Endodermal cell (in vitro differentiated cells): ENCODE data around the gene DSCAML1. TPM values are rescaled to one million over a fixed set of nuclear protein-coding genes. Genes with fewer than 3 reads are reported as not detected.

Experiments
- DNase-seq: peaks from one replicate; pipeline ENCODE4 v3.0.0-alpha.2; 2017
- H3K27ac ChIP-seq: 2 replicates; pipeline ENCODE4 v1.5.1; 2013; ENCODE audit warnings: mild to moderate bottlenecking, low read depth, low read length, moderate library complexity
- H3K27me3 ChIP-seq: 2 replicates; pipeline ENCODE4 v1.6.1; 2013; ENCODE audit warnings: mild to moderate bottlenecking, low read length, moderate library complexity; ENCODE audit not compliant: insufficient read depth, control insufficient read depth, poor library complexity, severe bottlenecking
- H3K36me3 ChIP-seq: 2 replicates; pipeline ENCODE4 v1.7.0; 2013; ENCODE audit warnings: mild to moderate bottlenecking, low read length, moderate library complexity; ENCODE audit not compliant: control insufficient read depth, insufficient read depth
- H3K4me1 ChIP-seq: one replicate; pipeline ENCODE4 v1.7.0; 2013; ENCODE audit warnings: low read length; ENCODE audit not compliant: control insufficient read depth, insufficient read depth
- H3K4me3 ChIP-seq: 2 replicates; pipeline ENCODE4 v1.5.1; 2013; ENCODE audit warnings: mild to moderate bottlenecking, low read length, moderate library complexity
- H3K9ac ChIP-seq: 2 replicates; pipeline ENCODE4 v1.6.1; 2013; ENCODE audit warnings: mild to moderate bottlenecking, low read length, moderate library complexity; ENCODE audit not compliant: poor library complexity, severe bottlenecking; ENCODE audit errors: extremely low read depth
- H3K9me3 ChIP-seq: 2 replicates; pipeline ENCODE4 v1.6.1; 2013; ENCODE audit warnings: mild to moderate bottlenecking, low read length, moderate library complexity; ENCODE audit not compliant: control insufficient read depth
- H3K27ac Mint-ChIP-seq: 2 replicates; pipeline ENCODE4 v1.8.0; 2020; ENCODE audit warnings: mixed read lengths
- H3K27me3 Mint-ChIP-seq: 2 replicates; pipeline ENCODE4 v1.8.0; 2021; ENCODE audit warnings: mild to moderate bottlenecking, mixed read lengths; ENCODE audit not compliant: insufficient read depth
- H3K36me3 Mint-ChIP-seq: 2 replicates; pipeline ENCODE4 v1.8.0; 2020; ENCODE audit warnings: low read depth, mixed read lengths
- H3K4me1 Mint-ChIP-seq: 2 replicates; pipeline ENCODE4 v1.8.0; 2020; ENCODE audit warnings: mixed read lengths
- H3K4me3 Mint-ChIP-seq: 2 replicates; pipeline ENCODE4 v1.8.0; 2020; ENCODE audit warnings: mild to moderate bottlenecking, moderate library complexity, mixed read lengths
- H3K9me3 Mint-ChIP-seq: 2 replicates; pipeline ENCODE4 v1.8.0; 2020; ENCODE audit warnings: mild to moderate bottlenecking, mixed read lengths
- CTCF ChIP-seq: fragments of 200-600 bp; sonication (generic); conservative IDR thresholded peaks from 2 replicates; pipeline ENCODE4 v1.5.0; 2021; ENCODE audit warnings: antibody characterized with exemption, mild to moderate bottlenecking
- WGBS, 2 experiments: methylation state at CpG; one replicate each; pipeline versions ENCODE4 v1.1.5 to v1.1.7; 2013; ENCODE audit warnings: missing lambda C conversion rate in 2 of 2, mixed read lengths in 1 of 2; ENCODE audit not compliant: insufficient coverage in 1 of 2, insufficient read length in 1 of 2; 5-methylcytosine and 5-hydroxymethylcytosine counted together
- total RNA-seq, 2 donors: library from RNA; stranded (reverse); fragmentation: NEBNext Ultra II Directional in 1 of 2; extraction: Animal tissue kit (Norgen Biotek cat#: 25700) in 1 of 2; gene quantifications; 2 replicates in 1 of 2; 3 replicates in 1 of 2; pipeline ENCODE4 v1.2.1, GENCODE V29; 2021

DSCAML1 gene
- total RNA-seq, 2 donors from 2014 or later: 5.6 to 10.9 TPM

DNA sequence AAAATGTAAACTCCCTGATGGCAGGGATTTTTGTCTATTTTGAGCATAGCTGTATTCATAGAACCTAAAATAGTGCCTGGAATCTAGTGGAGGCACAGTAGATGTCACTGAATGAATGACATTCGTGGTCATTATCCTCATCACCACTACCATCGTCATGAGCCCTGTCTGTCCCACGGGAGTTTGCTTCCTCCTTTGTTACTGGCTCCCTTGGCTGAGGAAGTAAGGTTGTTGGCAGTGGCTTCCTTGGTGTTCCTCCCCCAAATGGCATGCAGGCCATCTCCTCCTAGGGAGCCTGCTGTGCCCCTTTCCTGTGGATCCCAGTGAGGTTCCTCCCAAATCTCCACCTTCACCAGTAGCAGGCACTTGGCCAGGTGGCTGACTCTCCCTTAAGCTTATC, 286.4 kb downstream of the DSCAML1 start:
- Mint-ChIP-seq H3K4me1 (peaks cover 25% of the 10 kb centered on the region), H3K9me3 (no peaks in the 10 kb centered on the region), H3K4me3 (no peak overlapping the region), H3K27ac (no peak overlapping the region), H3K27me3 (peaks cover 13% of the 10 kb centered on the region), H3K36me3 (peaks cover 2% of the 10 kb centered on the region)
- Histone ChIP-seq H3K9me3 (no peaks in the 10 kb centered on the region), H3K27me3 (no peaks in the 10 kb centered on the region), H3K36me3 (no peaks in the 10 kb centered on the region), H3K4me1 (peaks cover 5% of the 10 kb centered on the region), H3K27ac (no peak overlapping the region), H3K9ac (no peak overlapping the region), H3K4me3 (no peak overlapping the region)
- TF ChIP-seq CTCF: no peak
- 88% methylated on average over 3 of the region's 3 CpGs; no CpG with 5 or more reads in 1 of the 2 experiments for WGBS, 2 experiments
- DNase-seq: no peak

DNA sequence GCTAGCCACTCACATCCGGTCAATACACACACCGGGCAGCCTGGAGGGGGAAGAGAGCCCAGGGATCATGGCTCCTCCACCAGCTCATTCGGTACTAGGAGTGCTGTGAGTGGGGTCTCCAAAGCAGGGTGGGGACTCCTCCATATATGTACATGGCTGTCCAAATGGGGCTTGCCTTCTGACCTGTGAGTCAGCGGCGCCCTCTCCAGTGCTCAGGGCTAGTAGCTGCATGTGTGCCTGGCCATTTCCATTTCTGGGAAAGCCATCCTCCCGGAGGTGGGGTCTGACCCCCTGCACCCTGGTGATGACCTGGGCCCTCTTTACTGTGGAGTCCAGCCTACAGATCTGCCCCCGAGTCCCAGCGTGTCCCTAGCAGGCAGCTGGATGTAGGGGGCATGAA, 287.5 kb downstream of the DSCAML1 start:
- no peaks in the 10 kb centered on the region for H3K27me3 ChIP-seq
- peaks cover 11% of the 10 kb centered on the region for H3K27me3 Mint-ChIP-seq
- peak; percentile 24 for TF ChIP-seq CTCF

DNA sequence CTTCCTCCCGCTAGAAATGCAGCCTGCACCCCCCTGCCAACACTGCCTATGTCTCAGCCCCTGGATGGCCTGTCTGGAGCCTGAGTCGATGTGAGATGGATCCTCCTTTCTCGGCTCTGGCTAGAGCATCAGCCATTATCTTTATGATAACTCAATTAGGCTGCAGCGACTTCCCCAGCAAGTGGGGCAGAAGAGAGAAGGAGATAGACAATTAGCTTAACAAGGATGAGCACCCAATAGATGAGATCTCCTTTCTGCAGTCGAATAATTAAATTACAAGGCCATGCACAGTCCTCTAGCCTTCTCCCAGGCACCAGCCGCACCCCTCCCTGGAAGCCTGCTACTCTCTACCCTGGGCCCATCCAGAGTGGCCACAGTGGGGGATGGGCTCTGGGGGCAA, 290.0 kb downstream of the DSCAML1 start:
- no peaks in the 10 kb centered on the region for H3K9me3 Mint-ChIP-seq
- WGBS, 2 experiments: 87 to 94% methylated on average over 5 to 6 of the region's 6 CpGs
- Histone ChIP-seq H3K36me3 (no peaks in the 10 kb centered on the region), H3K27me3 (peaks cover 13% of the 10 kb centered on the region), H3K9ac (no peak overlapping the region), H3K4me3 (no peak overlapping the region), H3K27ac (no peak overlapping the region), H3K9me3 (no peaks in the 10 kb centered on the region), H3K4me1 (peaks cover 5% of the 10 kb centered on the region)
- no peak overlapping the region for H3K4me3 Mint-ChIP-seq
- H3K36me3 Mint-ChIP-seq: no peaks in the 10 kb centered on the region
- no peak for DNase-seq
- no peak for TF ChIP-seq CTCF
- H3K27ac Mint-ChIP-seq: no peak overlapping the region
- H3K27me3 Mint-ChIP-seq: peaks cover 6% of the 10 kb centered on the region
- H3K4me1 Mint-ChIP-seq: peaks cover 22% of the 10 kb centered on the region

More for the DNA sequence above, 287.5 kb downstream of the DSCAML1 start:
- Histone ChIP-seq H3K4me1 (peaks cover 5% of the 10 kb centered on the region), H3K27ac (no peak overlapping the region), H3K9ac (no peak overlapping the region), H3K4me3 (no peak overlapping the region), H3K9me3 (no peaks in the 10 kb centered on the region), H3K36me3 (no peaks in the 10 kb centered on the region)
- Mint-ChIP-seq H3K9me3 (no peaks in the 10 kb centered on the region), H3K4me3 (no peak overlapping the region), H3K4me1 (peaks cover 25% of the 10 kb centered on the region), H3K36me3 (no peaks in the 10 kb centered on the region), H3K27ac (no peak overlapping the region)
- no peak for DNase-seq
- 75 to 93% methylated on average over 6 to 8 of the region's 8 CpGs for WGBS, 2 experiments
